Stomach (tissue), 4 donors: ENCODE measurements around the gene RNF182.

ENCODE experiments used
- CTCF ChIP-seq, 7 experiments: fragments of 450-650 bp in 4 of 7; fragments of 200-600 bp in 3 of 7; sonication (generic) in 3 of 7; IDR thresholded peaks; one replicate each; pipeline ENCODE4 v1.5.1; 2016 to 2019; ENCODE audit warnings: antibody characterized with exemption in 7 of 7, control low read depth in 2 of 7, mild to moderate bottlenecking in 1 of 7
- EP300 ChIP-seq: sonication (generic); formaldehyde crosslinking; IDR thresholded peaks from one replicate; pipeline ENCODE4 v1.6.1; 2017; ENCODE audit warnings: antibody characterized with exemption
- POLR2A ChIP-seq, 4 donors: fragments of 450-650 bp; IDR thresholded peaks; one replicate each; pipeline ENCODE4 v1.6.1; 2016; ENCODE audit warnings: antibody characterized with exemption in 4 of 4, control low read depth in 2 of 4, mild to moderate bottlenecking in 1 of 4, moderate library complexity in 1 of 4
- POLR2AphosphoS5 ChIP-seq, 3 donors: sonication (generic); formaldehyde crosslinking; IDR thresholded peaks; one replicate each; pipeline ENCODE4 v1.6.1; 2016; ENCODE audit warnings: antibody characterized with exemption in 3 of 3

- TF ChIP-seq CTCF (IDR thresholded peaks at IDR 0.05) (no peak), POLR2A (IDR thresholded peaks at IDR 0.05) (no peak), POLR2AphosphoS5 (IDR thresholded peaks at IDR 0.05) (no peak), EP300 (no peak)
Measured at GRCh38 chr6:13989496-13990144, 64.9 kb downstream of the RNF182 start.
